ENCODE results near the gene DHPS.

DHPS gene

GRCh38 chr19:12641456-12641855 is 40.2 kb downstream of the DHPS start:
- DNase-seq = no peak

- peak; percentile 64 for DNase-seq
Measured at GRCh38 chr19:12639901-12640613, 41.6 kb downstream of the DHPS start.

GRCh38 chr19:12638611-12639182 is 43.0 kb downstream of the DHPS start:
- DNase-seq = no peak

- no peak for DNase-seq
Measured at GRCh38 chr19:12636631-12637030, 45.0 kb downstream of the DHPS start.

- DNase-seq = no peak
Measured at GRCh38 chr19:12629215-12629614, 52.5 kb downstream of the DHPS start.

- DNase-seq = no peak
Measured at GRCh38 chr19:12628040-12629022, 53.3 kb downstream of the DHPS start.

GRCh38 chr19:12626958-12627357 is 54.7 kb downstream of the DHPS start:
- no peak for DNase-seq

Measured in NCI-H1092 (cell line).